Right hindlimb (tissue), 1 donor: Measurements from ENCODE around the gene SLC17A7.
A peak's percentile ranks its signal among the peaks of the same experiment; 100 is the strongest.

Experiments
- DNase-seq: peaks from one replicate; pipeline ENCODE4 v3.0.0-alpha.2; 2018

Gene SLC17A7

DNA sequence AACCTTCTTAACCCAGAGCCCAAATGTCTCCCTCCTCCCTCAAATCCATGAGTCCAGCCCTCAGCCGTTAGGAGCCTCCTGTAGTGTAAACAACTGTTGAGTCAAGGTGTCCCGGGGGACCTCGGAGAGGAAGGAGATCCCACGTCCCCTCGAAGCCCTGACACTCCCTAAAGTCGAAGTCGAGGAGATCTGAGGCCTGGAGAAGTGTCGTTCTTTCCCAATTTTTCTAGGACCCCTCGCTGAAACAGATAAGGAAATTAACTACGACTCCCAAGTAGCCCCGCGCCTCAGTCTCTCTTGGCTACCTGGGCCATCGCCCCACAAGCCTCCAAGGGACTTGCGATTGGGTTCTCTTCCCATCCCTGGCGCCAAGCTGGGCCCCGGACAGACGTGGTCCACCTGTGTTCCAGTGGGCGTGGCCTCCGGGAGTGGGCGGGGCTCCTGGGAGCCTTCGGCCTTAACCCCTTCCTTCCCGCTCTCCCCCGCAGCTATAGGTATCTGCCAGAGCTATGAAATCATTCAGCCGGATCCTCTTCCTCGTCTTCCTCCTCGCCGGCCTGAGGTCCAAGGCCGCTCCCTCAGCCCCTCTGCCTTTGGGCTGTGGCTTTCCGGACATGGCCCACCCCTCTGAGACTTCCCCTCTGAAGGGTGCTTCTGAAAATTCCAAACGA is 15.3 kb downstream of the SLC17A7 start:
- no peak for DNase-seq

DNA sequence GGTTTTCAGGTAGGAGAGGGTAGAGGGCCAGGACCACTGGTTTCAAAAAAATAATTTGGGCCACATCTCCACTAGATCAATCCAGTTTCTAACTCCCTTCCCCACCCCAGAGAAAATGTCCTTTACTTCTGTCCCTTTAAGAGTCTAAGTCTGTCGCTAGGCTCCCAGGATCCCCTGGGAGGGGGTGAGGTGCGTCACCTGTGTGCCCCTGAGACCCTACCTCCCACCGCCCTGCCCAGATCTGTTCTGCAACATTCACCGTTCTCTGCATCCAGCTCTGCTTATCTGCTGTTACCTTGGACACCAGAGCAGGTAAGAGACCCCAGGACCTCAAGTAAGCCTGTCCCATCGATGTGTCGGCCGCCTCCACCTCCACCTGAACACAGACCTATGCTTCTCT is 16.1 kb downstream of the SLC17A7 start, which contains the start of gene GFY:
TSS of gene GFY (plus strand) at position 211 of the 400 bp plus-strand sequence. CDS start 1,043 bp downstream, outside the sequence.
- DNase-seq: no peak

DNA sequence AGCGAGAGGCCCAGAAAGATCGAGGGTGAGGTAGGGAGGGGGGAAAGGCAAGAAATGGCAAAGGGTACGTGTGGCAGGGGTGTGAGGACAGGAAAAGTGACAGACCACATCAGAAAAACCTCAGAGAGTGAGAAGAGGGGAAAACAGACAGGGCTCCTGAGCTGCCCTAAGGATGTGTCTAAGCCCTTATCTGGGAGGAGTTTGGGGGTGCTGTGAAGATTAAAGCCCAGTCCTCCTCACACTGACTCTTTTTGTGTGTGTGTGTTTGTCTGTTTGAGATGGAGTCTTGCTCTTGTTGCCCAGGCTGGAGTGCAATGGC is 17.4 kb downstream of the SLC17A7 start:
- no peak for DNase-seq

DNA sequence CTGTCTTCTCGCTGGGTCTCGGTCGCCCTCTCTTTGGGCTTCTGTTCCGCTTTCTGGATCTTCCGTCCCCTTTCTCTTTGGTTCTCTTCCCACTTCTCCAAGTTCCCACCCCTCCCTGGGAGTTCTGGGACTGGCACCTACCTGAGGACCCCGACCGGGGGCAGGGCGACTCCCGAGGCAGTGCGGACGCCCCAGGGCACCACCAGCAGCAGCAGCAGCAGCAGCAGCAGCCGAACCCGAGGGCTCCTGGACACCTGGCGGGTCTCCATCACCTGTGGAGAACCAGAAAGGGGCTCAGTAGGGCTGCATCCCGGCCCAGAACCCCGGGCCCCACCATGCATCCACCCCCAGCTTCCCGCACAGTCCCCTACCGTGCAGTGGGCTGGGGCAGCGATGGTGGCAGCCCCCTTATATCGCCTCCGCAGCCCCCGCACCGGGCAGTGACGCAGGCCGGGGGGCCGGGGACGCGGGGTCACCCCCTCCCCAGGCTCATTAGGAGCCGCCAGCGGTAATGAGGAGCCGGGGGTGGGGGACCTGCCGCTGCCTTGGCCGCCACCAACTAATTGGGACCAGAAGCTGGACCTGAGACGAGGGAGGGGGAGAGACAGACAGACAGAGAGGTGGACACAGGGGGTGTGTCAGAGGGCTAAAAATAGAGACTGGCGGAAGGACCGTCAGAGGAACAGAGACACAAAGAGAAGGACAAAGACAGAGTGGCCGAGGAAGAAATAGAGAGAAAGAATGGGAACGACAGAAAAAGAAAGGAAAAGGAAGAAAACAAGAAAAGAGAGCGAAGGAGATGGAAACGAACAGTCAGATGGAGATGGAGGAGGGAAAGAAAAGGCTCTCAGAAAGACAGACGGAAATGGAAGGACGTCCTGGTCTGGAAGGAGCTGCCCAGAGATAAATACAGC is 18.0 kb downstream of the SLC17A7 start, which contains the start of gene PTH2:
TSS of gene PTH2 (minus strand) at position 371 of the 914 bp plus-strand sequence. CDS start at position 269, 102 bp downstream.
- DNase-seq: no peak

DNA sequence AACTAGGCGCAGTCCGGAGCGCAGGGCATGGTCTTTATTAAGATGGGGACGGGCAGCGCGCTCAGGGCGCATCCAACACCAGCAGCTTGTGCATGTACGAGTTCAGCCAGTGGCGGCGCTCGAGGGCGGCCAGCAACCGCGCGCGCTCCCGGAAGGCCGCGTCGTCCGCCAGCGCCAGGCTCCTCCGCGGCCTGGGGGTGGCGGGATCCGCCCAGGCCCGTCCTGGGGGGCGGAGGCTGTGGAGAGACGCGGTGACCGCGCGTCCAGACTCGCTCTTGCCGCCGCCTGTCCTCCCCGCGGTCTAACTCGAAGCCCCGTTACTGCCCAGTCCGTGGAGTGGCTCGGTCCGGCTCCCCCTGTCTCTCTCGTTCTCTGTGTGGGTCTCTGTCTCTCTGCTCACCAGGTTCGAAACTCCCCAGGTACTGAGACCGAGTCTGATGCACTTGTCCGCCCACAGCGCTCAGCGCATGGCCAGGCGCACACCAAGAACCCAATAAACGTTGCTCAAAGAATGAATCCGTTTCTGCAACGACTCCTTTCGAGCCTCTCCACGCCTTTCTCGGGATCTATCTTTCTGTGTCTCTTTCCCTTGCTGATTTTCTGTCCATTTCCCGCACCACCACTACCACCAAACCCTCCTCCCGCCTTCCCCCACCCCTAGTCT is 18.8 kb downstream of the SLC17A7 start:
- no peak for DNase-seq

DNA sequence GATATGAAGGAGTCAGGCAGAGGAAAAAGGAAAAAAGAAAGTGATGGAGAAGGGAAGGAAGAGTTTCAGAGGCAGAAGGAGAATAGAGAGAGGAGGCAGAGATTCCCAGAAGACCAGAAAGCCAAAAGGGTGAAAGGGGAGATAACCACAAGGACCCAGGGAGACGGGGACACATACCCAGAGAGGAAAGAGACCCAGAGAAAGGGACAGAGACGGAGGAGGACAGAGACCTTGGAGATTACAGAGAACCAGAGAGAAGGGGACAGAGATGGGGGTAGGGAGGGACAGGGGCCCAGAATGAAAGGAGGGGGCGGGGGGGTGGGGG is 19.5 kb downstream of the SLC17A7 start:
- DNase-seq: no peak

DNA sequence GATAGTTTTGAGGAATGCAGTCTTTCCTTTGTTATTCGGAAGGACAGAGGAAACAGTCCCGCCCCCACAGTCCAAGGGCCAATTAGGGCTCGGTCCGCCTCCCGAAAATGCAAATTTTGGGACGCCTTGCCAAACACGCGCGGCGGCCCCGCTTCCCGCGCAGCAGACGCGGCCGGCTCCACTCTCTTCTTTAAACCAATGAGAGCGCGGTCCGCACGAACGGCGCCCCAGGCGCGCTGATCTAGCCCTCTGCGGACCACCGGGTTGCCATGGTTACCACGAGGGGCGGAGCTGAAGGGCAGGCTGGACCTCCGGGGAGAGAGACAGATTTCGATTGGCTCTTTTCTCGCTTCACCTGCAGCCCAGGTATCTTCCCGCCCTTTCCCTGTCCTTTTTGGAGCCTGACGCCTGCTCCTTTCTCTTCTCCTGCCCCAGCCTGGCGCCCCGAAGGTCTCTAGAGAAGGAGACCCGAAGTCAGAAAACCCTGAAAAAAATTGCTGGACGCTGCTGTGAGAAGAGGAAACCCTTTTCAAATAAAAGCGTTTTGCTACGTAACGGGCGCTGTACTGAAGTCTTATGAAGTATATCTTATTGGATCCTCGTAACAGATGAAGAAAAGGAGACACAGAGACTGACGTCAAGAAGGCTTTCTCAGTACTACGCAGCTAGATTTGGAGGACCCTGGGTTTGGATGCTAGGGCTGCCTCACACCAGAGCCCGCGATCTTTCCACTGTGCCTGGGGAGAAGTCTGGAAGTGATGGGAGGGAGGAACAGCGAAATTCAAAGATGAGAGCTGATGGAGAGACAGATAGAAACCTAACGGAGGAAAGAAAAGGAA is 20.1 kb downstream of the SLC17A7 start:
- DNase-seq: peak; percentile 75

DNA sequence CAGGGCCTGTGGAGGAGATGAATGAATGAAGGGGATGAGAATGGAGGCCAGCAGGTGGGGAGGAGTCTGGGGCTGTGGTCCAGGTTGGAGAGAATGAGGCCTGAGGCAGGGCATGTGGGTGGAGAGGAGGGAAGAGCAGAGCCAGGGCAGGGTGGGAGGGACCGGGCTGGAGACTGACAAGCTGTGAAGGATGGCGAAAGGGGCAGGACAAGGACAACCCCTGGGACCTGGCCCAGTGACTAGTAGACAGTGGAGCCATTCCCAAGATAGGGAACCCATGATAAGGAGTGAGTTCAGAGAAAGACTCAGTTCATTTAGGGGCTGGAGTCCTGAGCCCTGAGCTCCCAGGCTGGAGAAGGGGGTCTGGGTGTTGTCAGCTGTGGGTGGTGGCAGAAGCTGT is 21.1 kb downstream of the SLC17A7 start:
- no peak for DNase-seq

DNA sequence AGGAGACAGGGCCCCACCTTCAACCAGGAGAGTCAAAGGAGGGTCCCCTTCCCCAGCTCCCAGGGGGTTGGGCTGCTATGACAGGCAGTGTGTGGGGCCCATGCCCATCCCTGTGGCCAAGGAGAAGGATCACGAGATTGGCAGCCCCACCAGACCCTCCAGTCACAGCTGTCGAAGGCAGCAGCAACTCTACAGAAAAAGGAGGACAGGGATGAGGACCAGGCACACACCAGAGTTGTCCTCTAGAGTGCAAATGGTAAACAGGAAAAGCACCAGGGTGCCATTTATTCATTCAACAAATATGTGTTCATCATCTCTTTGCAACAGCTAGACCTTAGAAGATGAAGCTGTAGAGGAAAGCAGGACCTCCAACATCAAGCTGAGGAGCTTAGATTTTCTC is 22.2 kb downstream of the SLC17A7 start:
- DNase-seq: no peak

DNA sequence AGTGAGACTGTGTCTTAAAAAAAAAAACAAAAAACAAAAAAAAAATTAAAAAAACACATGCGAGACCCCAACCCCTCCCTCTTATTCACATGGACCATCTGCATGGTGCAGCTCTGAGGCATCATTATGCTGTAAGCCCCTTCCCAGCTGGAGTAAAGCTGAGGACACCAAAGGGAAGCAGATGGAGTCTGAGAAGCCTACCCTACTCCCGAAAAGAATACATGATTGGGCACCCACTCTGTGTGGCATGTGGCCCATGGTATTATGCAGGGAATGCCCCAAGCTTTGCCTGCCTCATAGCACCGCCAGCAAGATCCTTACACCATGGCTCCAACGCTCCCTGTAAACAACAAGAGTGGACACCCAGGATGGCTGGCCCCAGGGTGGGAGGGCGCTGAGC is 22.8 kb downstream of the SLC17A7 start:
- no peak for DNase-seq

DNA sequence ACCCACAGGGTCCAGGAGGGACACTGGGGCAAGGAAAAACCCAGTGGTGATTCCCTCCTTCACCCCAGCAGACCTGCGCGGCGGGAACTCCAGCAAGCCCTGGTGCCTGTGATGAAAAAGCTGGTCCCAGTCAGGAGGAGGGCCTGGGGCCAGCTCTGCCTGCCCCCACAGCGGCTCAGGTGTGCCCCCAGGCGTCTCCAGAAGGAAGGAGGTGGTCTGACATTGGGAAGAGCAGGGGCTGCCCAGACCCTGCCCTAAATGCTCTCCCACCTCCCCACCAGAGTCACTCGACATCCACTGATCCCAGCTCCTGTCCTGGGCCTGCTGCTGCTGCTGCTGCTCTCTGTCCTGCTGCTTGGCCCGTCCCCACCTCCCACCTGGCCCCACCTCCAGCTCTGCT is 24.2 kb downstream of the SLC17A7 start:
- no peak for DNase-seq

DNA sequence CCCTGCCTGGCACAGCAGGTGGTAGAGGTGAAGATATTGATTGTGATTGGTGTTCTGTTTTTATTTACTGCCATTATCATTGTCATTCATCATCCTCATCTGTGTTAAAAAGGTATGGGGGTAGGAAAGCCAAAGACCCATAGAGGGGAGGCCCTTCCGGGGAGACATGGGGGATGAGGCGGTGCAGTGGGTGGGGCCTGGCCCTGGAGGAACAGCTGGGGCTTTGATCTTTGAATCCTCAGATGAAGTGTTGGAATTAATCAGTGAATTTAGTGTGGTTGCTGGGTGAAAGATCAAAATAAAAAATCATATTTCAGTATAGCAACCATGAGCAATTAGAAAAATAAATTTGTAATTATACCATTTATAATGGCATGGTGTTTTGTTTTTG is 25.5 kb downstream of the SLC17A7 start:
- DNase-seq: no peak

DNA sequence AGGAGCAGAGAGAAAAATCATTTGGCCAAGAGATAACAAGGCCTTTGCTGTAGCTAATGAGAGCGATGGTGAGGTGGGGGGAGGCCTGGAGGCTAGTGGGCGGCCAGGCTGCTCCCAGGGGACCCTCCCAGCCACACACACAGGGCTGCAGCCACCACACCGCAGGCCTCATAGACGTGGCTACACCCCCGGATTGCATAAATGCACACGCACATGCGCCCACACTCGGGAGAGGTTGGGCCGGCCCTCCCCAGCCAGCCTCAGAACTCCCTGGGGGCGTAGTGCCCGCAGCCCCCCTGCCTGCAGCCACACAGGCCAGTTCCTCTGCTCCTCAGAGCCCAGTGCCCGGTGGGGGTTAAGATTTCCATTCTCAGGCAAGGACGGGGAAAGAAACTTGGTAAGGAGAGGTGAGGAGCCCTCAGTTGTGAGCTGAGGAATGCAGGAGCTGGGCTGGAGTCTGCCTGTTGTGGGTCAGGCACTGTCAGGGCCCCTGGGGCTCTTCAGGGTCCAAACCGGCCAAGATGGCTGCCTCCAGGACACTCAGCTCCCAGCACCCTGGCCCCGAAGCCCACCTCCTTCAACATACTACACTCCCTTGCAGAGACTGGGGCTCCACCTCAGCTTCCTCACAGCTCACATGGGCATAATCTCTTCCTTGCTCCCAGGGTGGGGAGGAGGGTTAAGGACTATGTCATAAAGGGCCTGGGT is 26.1 kb downstream of the SLC17A7 start:
- DNase-seq: no peak

DNA sequence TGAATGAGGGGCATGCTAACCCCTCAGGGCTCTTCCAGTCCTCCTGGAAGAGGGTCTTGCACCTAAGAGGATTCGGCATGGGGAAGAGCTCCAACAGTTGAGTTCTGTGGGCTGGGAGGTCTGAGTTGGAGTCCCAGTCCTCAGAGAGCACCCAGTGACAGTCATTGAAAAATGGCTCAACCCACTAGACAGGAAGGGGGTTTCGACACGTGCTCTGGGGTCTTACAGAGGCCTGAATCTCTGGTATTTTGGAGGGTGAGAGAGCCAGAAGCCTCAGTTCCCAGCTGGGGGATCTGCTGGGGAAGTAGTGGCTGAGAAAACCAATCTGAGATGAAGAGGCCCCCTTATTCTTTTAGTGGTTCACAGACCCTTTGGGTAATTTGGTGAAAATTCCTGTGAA is 27.1 kb downstream of the SLC17A7 start:
- DNase-seq: no peak

DNA sequence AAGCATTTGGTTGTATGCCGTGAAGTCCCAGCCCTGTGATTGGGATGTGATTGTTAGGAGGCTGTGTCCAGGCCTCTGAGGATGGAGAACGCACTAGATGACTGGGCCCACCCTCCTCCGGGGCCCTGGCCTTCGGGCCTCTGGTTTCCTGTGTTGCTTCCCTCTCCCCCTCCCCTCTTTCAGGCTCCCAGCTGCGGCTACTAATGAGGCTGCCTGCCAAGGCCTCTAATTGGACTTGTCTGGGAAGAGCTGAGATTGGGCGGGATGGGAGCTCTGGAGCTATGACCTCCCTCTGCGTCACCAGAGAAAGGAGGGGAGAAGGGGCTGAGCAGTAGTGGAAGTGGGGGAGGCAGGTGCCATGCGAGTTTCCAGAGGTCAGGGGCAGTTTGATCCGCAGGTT is 28.0 kb downstream of the SLC17A7 start:
- peak; percentile 72 for DNase-seq

DNA sequence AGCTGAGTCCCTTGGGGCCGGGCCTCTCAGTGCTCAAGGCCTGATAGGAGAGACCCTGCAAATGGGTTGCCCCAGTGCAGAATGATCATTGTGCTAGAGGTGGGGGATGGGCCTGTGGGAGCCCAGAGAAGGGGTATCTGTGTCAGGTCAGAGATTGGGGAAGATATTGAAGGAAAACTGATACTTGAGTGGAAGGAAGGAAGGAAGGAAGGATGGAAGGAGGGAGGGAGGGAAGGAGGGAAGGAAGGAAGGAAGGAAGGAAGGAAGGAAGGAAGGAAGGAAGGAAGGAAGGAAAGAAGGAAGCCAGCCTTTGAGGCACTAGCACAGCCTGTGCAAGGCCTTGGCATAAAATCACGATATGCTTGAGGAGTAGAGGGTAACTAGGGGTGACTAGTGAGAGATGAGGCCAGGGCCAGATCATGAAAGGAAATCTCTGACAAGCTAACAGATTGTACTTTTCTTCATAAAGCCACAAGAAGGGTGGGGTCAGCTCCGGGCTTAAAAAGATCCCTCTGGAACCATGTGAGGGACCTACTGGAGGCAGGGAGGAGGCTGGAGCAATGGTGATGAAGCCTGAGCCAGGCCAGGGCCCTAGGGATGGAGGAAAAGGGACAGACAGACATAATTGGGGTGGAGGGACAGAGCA is 29.5 kb downstream of the SLC17A7 start:
- no peak for DNase-seq

DNA sequence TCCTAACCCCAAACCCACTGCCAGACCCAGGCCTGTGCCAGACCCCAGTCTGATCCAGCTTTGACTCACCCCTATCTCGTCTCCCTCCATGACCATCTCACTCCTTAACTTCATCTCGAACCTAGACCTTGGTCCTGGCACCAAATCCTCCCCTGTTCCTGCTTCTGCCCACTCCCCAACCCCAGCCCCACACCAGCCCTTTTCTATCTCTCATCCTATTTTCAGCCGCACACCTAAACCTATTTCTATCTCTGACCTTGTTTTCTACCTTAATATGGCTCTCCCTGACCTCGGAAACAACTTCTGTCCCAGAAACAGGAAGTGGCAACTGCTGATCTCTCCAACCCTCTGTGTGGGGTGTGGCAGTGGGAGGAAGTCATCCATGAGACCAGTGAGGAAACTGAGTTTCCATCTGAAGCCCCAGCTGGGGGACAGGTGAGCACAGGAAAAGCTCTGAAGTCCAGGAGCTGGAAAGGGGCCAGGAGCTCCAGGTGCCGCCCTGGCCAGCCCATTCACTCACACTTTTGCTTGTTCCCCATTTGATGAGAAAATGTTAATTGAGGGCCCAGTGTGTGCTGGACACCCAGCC is 31.8 kb downstream of the SLC17A7 start:
- DNase-seq: no peak

DNA sequence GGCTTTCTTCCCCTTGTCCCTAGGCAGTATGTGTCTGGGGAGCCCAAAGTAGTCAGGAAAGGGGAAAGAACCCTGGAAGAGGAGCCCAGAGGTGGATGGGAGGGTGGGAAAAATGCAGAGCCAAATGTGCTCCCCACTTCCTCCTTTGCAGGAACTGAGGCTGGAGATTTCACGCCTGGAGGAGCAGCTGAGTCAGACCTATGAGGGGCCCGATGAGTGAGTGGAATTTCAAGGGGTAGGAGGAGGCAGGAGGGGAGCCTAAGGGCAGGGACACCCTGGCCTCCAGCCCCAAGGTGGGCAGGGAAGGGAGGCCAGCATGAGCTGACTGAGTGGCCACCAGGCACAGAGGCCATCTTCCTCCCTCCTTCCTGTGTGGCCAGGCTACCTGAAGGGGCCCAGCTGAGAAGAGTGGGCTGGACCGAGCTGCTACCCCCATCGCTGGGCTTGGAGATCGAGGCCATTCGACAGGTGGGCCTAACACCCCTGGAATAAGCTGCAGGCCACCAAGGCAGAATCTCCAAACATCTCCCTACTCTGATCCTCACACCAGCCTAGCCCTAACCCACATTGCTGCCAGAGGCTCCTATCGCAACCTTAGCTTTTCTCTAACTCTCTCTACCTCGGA is 32.4 kb downstream of the SLC17A7 start:
- DNase-seq: no peak

DNA sequence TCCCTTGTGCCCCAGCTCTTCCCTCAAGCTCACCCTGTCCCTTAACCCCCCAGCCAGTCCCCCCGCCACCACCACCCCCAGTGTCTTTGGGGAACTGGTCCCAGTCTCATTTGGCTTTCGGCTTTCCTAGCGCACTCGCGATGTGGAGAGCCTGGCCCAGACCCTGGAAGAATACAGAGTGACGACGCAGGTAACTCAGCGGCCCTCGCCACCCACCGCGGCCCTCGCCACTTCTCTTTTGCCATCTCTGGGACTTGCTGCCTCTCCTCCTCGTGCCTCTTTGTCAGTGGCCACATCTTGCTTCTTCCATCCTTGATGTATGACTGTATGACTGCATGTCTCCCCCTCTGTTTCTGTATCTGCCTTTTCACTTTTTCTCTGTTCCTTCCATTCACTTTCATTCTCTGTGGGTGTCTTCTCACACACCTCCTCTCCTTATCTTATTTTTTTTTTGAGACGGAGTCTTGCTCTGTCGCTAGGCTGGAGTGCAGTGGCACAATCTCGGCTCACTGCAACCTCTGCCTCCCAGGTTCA is 33.8 kb downstream of the SLC17A7 start:
- no peak for DNase-seq

DNA sequence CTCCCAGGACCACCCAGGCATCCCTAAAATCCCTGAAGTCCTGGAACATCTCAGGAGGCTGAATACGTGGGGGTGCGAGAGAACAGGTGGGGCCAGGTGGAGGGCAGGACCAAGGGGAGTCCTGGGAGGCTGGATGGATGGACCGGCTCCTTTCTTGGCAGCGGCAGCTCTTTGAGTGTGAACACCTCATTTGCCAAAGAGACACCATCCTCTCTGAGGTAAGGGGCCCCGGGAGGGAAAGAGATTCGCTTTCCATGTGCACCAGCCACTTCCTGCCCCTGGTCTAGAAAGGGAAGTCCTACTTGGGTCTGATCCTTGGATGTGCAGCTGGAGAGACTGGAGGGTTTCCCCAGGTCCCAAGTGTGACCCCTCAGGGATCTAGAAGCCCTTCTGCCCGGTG is 34.2 kb downstream of the SLC17A7 start:
- DNase-seq: no peak
